ENCODE results near the gene COL25A1.

COL25A1 gene

DNA sequence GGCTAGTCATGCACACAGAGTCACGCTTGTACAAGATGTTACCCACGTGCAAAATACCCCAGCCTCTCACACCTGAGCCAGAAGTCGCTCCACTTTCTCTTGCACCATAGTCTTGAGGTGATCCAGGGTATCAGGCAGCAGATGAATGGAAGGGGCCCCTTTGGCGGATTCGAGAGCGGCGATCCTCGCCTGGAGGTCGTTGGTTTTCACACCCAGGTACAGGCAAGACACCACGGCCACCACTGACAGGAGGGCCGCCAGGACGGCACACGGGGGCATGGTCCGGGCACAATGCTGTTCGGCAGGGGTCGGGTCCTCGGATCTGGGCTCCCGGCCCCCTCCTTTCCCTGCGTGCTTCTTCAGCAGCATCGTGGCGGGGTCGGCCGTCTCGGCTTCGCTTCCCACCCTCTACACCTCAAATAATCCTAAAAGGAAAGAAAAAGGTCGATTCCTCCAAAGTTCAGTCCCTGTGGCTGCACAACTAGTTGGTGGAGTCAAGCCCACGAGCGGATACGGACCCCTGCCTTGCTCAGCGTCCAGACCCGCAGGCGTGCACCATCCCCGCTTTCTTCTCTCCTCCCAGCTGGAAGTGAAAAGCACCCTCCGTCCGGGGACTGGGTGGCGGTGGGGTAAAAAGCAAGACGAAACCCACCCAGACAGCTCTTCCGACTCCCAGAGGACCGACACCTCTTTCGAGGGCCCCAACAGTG lies 652 bp downstream of the COL25A1 start:
- peak overlapping the region; percentile 75 for H3K4me3 Mint-ChIP-seq
- peaks cover 15% of the 10 kb centered on the region for H3K4me1 Mint-ChIP-seq
- ATAC-seq (no peak), DNase-seq (peak; percentile 2)
- no peaks in the 10 kb centered on the region for H3K9me3 Mint-ChIP-seq
- no peaks in the 10 kb centered on the region for H3K36me3 Mint-ChIP-seq (ENCODE audit: low read depth)
- H3K27ac Mint-ChIP-seq: no peak overlapping the region
- H3K27me3 Mint-ChIP-seq: peaks cover 57% of the 10 kb centered on the region

DNA sequence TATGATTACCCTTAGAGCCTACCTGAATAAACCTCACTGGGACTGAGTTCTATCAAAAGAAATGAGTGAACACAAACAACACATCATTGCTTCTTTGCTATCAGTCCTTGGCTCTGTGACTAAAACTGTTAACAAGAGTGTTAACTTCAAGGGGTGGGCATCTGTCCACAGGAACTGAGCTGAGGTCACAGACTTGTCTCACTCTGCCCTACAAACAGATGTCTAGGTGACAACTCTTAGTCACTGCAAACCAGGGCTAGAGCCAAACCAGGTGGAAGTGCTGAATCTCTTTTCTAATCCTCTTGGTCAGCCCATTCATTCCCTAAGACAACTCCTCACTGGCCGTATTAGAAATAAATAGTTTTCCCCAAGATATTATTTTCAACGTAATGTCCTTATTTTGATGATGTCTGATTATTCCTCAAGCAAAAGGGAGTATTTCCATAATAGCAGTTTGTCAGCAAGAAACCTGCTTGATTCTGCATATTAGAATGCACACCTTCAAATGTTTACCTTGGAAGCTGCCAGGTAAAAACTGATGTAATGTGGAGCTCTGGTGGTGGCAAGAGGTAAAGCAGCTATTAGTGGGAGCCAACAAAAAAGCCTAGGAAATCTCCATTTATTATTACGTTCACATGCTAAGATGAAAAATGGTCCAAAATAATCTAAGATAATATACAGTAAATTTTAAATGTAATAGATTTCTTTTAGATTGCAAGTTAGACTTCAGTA lies 4.0 kb downstream of the COL25A1 start:
- Mint-ChIP-seq H3K9me3 (no peaks in the 10 kb centered on the region), H3K4me3 (no peak overlapping the region), H3K27ac (no peak overlapping the region), H3K4me1 (peaks cover 15% of the 10 kb centered on the region), H3K36me3 (ENCODE audit: low read depth) (no peaks in the 10 kb centered on the region), H3K27me3 (peaks cover 48% of the 10 kb centered on the region)
- no peak for ATAC-seq
- no peak for DNase-seq

DNA sequence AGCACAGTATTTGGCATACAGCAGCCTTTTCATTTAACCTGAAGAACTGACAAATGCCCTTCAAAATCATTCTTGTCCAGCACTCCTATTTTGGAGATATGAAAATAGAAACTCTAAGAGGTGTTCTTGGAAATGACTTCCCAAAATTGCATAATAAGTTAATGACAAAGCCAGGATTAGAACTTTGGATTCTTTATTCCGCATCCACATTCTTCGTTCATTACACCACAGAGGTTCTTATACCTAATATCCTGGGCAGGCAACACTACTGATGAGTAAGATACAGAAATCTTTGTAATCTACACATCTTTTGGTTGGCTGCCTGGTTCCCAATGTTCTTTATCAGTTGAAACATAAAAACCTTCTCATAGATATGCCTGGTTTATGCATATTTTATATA lies 5.9 kb downstream of the COL25A1 start:
- Mint-ChIP-seq H3K27me3 (peaks cover 42% of the 10 kb centered on the region), H3K36me3 (ENCODE audit: low read depth) (no peaks in the 10 kb centered on the region), H3K9me3 (no peaks in the 10 kb centered on the region), H3K27ac (no peak overlapping the region), H3K4me3 (no peak overlapping the region), H3K4me1 (peaks cover 3% of the 10 kb centered on the region)
- DNase-seq (no peak), ATAC-seq (no peak)

DNA sequence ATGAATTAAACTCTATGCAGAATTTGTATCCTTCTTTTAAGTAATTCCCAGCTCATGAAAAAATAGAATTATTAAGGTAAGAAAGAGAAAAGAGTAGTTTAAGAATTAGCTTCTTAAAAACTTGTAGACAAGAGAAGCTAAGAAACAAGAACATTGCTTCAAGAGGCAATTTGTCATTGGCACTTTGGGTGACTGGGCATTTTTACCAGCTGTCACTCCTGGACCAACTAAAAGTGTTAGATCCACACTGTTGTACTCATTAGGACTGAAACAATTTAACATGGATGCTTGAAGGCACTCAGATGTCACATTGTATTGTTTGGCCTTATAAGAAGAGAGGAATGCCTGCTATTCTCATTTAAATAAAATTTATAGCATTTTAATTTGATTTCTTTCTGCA lies 7.4 kb downstream of the COL25A1 start:
- no peak for ATAC-seq
- no peaks in the 10 kb centered on the region for H3K9me3 Mint-ChIP-seq
- no peak for DNase-seq

DNA sequence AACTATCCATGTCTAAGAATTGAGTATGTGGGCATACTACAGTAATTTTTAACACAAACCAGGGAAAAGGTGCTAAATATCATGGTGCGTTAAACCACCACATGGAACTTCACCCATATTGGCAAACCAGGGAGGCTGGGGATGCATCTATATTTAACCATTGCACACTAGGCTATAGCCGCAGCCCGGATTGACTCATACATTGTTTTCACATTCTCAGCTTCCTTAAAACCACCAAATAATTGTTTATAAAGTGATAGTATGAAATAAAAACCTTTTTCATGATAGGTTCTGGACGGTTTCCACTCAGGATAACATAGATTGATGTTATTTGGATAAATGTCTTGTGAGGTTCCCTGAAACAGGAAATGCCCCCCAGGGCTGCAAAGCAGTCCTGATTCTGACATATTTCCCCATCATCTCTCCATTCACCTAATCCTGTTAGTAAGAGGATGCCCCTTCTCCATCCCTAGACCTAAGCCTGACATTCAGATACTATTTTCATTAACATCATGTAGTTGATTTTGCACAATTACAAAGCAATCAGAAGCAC lies 7.9 kb downstream of the COL25A1 start:
- H3K27ac Mint-ChIP-seq: no peak overlapping the region
- H3K9me3 Mint-ChIP-seq: no peaks in the 10 kb centered on the region
- H3K4me1 Mint-ChIP-seq: no peaks in the 10 kb centered on the region
- no peak overlapping the region for H3K4me3 Mint-ChIP-seq
- DNase-seq (no peak), ATAC-seq (no peak)
- H3K36me3 Mint-ChIP-seq (ENCODE audit: low read depth): no peaks in the 10 kb centered on the region
- peaks cover 23% of the 10 kb centered on the region for H3K27me3 Mint-ChIP-seq

More for the DNA sequence above, 7.4 kb downstream of the COL25A1 start:
- H3K36me3 Mint-ChIP-seq (ENCODE audit: low read depth): no peaks in the 10 kb centered on the region
- no peak overlapping the region for H3K4me3 Mint-ChIP-seq
- peaks cover 29% of the 10 kb centered on the region for H3K27me3 Mint-ChIP-seq
- no peak overlapping the region for H3K27ac Mint-ChIP-seq
- H3K4me1 Mint-ChIP-seq: no peaks in the 10 kb centered on the region

DNA sequence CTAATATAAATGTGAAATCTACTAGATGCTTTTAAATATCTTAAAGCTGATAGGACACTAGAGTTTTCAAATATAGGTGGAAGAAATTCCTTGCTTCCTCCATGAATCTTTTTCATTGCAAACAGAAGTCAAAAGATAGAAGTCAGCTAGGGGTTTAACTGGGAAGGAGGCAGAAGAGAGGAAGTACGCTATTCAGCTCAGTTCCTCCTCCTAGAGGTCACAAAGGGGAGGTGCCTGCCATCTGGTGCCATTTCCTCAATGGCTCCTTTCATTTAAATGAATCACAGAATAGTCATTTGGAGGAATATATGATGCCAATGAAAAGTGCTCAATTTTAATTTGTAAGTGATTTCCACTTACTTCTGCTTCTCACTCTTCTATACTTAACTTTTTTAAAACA lies 8.5 kb downstream of the COL25A1 start:
- no peaks in the 10 kb centered on the region for H3K4me1 Mint-ChIP-seq
- no peak overlapping the region for H3K4me3 Mint-ChIP-seq
- H3K27ac Mint-ChIP-seq: no peak overlapping the region
- ATAC-seq: peak; percentile 65
- no peaks in the 10 kb centered on the region for H3K9me3 Mint-ChIP-seq
- H3K27me3 Mint-ChIP-seq: peaks cover 21% of the 10 kb centered on the region
- no peaks in the 10 kb centered on the region for H3K36me3 Mint-ChIP-seq (ENCODE audit: low read depth)
- DNase-seq: peak; percentile 11

DNA sequence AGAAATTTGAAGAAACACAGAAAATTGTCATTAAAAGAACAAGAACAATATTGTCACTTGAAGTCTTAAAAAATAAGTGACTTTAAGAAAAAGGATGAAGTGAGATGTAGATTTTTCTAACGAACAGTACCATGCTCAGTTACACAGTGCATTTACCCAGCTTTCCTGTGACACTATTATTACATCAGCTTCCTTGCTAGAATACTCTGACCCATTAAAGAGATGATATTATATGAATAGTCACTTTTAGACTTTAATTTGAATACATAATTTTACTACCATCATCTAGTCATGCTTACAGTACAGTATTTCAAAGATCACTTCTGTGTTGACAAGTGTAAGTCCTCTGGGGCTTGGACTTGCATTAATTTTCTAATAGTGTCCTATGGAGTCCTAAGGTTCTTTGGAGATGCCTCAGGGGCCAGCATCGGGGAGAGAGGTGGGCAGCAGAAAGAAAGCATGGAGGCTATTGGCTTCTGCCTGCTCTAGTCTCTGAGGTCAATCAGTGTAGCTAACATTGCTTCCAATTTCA lies 10.7 kb downstream of the COL25A1 start:
- Mint-ChIP-seq H3K4me3 (no peak overlapping the region), H3K9me3 (no peaks in the 10 kb centered on the region), H3K4me1 (no peaks in the 10 kb centered on the region), H3K27me3 (peaks cover 16% of the 10 kb centered on the region), H3K36me3 (ENCODE audit: low read depth) (no peaks in the 10 kb centered on the region), H3K27ac (no peak overlapping the region)
- no peak for DNase-seq
- ATAC-seq: no peak

DNA sequence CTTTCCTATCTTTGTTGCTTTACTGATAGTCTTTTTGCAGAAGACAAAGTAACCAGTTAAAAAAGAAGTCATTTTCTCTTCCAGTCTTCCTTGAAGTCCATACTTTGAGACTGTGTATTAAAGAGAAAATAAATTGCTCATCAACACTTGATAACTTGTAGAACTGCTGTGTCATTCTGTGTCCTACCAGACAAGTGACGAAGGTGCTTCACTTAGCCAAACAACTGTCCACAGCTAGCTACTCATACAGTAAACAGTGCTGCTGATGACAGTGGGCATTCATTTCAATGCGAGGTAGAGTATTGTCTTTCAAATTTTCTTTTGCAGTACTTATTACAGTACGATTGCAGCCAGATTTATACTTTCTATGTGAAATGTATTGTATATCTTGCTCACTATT lies 11.5 kb downstream of the COL25A1 start:
- no peak for DNase-seq
- Mint-ChIP-seq H3K9me3 (no peaks in the 10 kb centered on the region), H3K27ac (no peak overlapping the region), H3K36me3 (ENCODE audit: low read depth) (no peaks in the 10 kb centered on the region), H3K4me3 (no peak overlapping the region), H3K27me3 (peaks cover 9% of the 10 kb centered on the region), H3K4me1 (no peaks in the 10 kb centered on the region)
- ATAC-seq: no peak

DNA sequence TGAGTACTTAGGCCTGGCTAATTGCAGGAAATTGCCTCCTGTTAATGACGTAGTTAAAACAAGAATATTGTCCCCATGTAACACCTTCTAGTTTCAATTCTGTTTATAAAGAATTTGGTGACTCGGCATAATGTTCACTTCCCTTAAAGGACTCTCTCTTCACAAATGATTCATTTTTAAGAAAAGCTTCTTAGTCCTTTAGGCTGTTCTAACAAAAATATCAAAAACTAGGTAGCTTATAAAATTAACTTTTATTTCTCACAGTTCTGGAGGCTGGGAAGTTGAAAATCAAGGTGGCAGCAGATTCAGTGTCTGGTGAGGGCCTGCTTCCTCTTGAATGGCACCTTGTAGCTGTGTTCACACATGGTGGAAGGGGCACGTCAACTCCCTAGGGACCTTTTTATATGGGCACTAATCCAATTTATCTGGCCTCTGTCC lies 23.8 kb downstream of the COL25A1 start:
- DNase-seq: no peak

DNA sequence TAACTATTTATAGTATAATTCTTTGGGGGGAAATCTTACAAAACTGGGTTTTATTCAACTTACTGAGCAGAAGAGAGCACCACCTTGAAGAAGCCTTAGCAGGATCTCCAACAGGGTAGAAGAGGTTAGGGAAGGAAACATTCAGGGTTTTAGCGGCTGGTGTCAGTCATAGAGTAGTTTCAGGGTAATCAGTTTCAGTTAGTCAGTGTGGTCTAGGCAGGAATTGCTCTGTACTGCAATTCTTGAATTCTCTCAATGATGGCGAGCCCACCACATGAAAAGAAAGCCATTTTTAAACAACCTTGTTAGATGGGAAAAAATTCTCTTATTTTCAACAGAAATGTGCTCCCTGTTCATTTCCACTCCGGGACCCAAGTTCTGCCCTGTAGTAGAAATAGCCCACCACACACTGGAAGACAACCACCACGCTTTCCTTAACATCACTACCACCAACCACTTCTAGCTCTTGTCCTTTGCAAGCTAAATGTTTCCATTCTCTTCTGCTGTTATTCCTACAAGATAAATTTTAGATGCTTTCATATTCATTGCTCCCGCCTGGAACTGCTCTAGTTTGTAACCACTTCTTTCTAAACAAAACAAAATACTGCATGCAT lies 25.9 kb downstream of the COL25A1 start:
- Mint-ChIP-seq H3K27ac (peak overlapping the region; percentile 5), H3K4me1 (peaks cover 15% of the 10 kb centered on the region), H3K27me3 (peaks cover 13% of the 10 kb centered on the region), H3K9me3 (no peaks in the 10 kb centered on the region), H3K36me3 (ENCODE audit: low read depth) (no peaks in the 10 kb centered on the region), H3K4me3 (no peak overlapping the region)
- ATAC-seq (peak; percentile 98), DNase-seq (no peak)

More for the DNA sequence above, 23.8 kb downstream of the COL25A1 start:
- Mint-ChIP-seq H3K27ac (no peak overlapping the region), H3K9me3 (no peaks in the 10 kb centered on the region), H3K4me3 (no peak overlapping the region), H3K4me1 (peaks cover 15% of the 10 kb centered on the region), H3K27me3 (peaks cover 13% of the 10 kb centered on the region), H3K36me3 (ENCODE audit: low read depth) (no peaks in the 10 kb centered on the region)
- no peak for ATAC-seq

DNA sequence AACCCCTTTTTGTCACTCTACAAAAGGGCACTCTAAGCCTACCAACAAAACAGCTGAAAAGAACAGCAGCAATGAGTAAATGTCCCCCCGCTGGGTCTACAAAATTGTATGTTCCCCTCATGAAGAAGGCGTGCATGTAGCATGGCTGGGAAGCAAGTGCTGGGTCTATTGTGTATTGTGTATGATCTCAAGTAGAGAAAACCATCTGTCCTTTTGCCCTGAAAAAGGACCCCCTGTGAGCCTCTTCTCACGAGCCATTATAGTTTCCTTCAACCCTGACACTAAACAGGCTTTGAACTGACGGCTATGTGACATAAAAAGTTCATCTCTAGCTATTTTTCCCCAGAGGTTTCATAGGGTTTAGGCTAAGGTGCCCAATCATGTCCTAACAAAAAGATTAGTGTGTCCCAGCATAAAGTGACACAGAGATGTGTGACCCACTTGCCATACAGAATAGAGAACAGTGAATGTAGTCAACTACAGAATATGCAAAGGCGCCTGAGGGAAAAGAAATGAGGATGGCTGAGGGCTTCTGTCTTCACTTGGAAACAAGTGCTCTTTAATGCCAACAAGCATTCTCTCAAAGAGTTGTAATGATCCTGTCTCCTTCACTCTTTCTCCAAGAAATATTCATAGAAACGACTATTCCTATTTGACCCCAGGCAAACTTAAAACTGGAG lies 27.3 kb downstream of the COL25A1 start:
- DNase-seq: no peak
- Mint-ChIP-seq H3K4me1 (peaks cover 15% of the 10 kb centered on the region), H3K4me3 (no peak overlapping the region), H3K27ac (no peak overlapping the region), H3K36me3 (ENCODE audit: low read depth) (no peaks in the 10 kb centered on the region), H3K9me3 (no peaks in the 10 kb centered on the region), H3K27me3 (peaks cover 12% of the 10 kb centered on the region)
- no peak for ATAC-seq

DNA sequence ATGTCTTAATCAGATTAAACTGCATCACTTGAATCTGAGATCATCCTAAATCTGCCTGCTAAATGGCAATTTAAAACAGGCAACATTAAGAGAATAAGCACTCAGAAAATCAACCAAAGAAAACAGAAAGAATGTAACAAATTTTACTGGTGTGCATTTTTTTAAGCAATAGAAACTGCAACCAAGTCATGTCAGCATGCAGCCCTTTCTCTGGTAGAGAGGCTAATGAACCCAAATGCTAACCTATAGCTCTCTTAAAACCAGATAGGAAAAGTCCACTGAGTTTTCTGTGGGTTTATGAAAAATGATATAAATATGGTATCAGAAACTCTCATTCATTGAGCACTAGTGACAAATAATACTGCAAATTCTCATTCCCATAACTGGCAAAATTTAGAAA lies 35.6 kb downstream of the COL25A1 start:
- no peak for DNase-seq
- H3K4me1 Mint-ChIP-seq: no peaks in the 10 kb centered on the region
- no peaks in the 10 kb centered on the region for H3K9me3 Mint-ChIP-seq
- H3K27ac Mint-ChIP-seq: no peak overlapping the region
- H3K27me3 Mint-ChIP-seq: peaks cover 2% of the 10 kb centered on the region
- H3K4me3 Mint-ChIP-seq: no peak overlapping the region
- no peak for ATAC-seq
- no peaks in the 10 kb centered on the region for H3K36me3 Mint-ChIP-seq (ENCODE audit: low read depth)

DNA sequence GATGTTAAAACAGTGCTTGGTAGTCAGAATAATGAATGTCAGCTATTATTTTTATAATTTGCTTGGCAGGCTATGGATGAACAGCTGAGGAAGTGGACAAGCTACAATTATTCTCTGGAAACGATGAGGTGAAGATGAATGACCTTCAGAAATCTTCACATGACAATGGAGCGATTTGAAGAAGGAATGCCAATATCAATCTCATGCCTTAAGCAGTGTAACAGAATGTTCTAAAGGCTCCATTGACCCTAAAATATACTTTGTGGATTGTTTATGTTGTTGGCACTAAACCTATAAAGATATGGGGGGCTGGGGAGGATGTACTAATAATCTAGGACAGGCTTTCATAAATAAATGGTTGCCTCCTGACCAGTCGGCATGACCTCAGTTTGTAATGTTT lies 36.2 kb downstream of the COL25A1 start:
- Mint-ChIP-seq H3K4me3 (no peak overlapping the region), H3K27me3 (peaks cover 2% of the 10 kb centered on the region), H3K4me1 (no peaks in the 10 kb centered on the region), H3K27ac (no peak overlapping the region), H3K36me3 (ENCODE audit: low read depth) (no peaks in the 10 kb centered on the region), H3K9me3 (no peaks in the 10 kb centered on the region)
- DNase-seq (no peak), ATAC-seq (no peak)

DNA sequence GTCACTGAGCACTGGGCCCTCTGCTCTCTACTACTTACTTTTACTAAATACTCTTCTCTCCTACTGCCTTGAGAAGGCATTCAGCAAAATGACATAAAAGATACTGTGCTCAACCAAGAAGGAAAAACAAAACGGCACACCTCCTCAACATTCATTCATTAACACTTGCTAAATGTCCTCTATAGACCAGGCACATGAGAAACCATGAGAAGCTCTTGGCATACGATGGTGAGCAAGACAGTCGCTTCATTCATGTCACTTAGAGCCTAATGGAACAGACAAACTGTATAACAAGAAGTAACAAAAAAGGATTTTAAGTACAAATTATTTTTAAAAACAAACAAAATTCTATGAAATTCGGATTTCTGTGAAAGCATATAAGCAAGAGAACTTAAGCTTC lies 38.7 kb downstream of the COL25A1 start:
- ATAC-seq: no peak
- Mint-ChIP-seq H3K36me3 (ENCODE audit: low read depth) (no peaks in the 10 kb centered on the region), H3K9me3 (no peaks in the 10 kb centered on the region), H3K27me3 (peaks cover 2% of the 10 kb centered on the region), H3K4me3 (no peak overlapping the region), H3K4me1 (no peaks in the 10 kb centered on the region), H3K27ac (no peak overlapping the region)
- DNase-seq: no peak
